ENCODE data around the gene ZDHHC4. TPM values are rescaled to one million over a fixed set of nuclear protein-coding genes. Genes with fewer than 3 reads are reported as not detected.

Gene ZDHHC4
- total and polyA plus RNA-seq, 2 of the 13 experiments (the other 11 are each of a cell fraction or from before 2014, with no cell fraction given), result 83.2 to 188 TPM

DNA sequence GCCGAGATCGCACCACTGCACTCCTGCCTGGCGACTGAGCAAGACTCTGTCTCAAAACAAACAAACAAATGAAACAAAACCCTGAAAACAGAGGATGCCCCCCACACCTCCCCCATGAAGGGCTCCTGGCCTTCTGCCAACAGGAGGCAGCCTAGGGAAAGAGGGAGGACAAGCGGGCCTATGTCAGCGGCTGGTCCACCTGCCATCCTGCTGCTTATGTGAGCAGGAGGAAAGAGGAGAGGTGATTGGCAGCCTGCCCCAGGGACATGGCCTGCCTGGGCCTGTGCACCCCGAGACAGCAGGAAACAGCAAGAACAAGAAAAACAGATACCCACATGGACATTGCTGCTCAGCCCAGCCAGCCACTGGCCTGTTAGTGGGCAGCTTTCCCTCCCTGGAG, 50.8 kb downstream of the ZDHHC4 start:
- H3K4me2 ChIP-seq (ENCODE audit: low read depth, low read length), result no peak overlapping the region
- H3K9ac ChIP-seq (ENCODE audit: insufficient read depth, low read depth, low read length), result no peak overlapping the region
- BruUV-seq (replicated peaks), result no TSS peak
- peaks cover 0 to 6% of the 10 kb centered on the region in 2 experiments; a peak in 2 of 5 replicates for H3K27me3 ChIP-seq (ENCODE audit: control insufficient read depth in 1 of 2, insufficient read depth in 2 of 2, low read length in 2 of 2)
- H3K4me1 ChIP-seq (ENCODE audit: insufficient read depth, low read length), result peaks cover 24% of the 10 kb centered on the region
- ChIA-PET POLR2A (interaction anchor here (2.7 kb wide), 1 partner anchor 8 kb away, joined by 6 read pairs; the partner anchor contains the start of gene ZNF316), CTCF (ENCODE audit: low intra/inter-chr PET ratio, low total read pairs) (no interaction called here)
- DNase-seq (ENCODE audit: low spot score), result no peak
- intact Hi-C loops (cut with micrococcal nuclease; ENCODE audit: unreplicated experiment) (no loop called here), in situ Hi-C loops (cut with HindIII; ENCODE audit: extremely low pct_ligation_motif_present, low pct_unique_long_range_greater_than_20kb) (no loop called here)
- H3K79me2 ChIP-seq (ENCODE audit: insufficient read depth, low read length), result no peaks in the 10 kb centered on the region
- peaks cover 0 to 3% of the 10 kb centered on the region in 2 experiments; a peak in 1 of 5 replicates for H3K36me3 ChIP-seq (replicated peaks in 1 of 2; ENCODE audit: control insufficient read depth in 1 of 2, insufficient read depth in 2 of 2, low read length in 2 of 2)
- H4K20me1 ChIP-seq (ENCODE audit: insufficient read depth, low read length), result no peaks in the 10 kb centered on the region
- H3K4me3 ChIP-seq (replicated peaks in 1 of 3; ENCODE audit: insufficient read depth in 1 of 3, low read depth in 2 of 3, low read length in 3 of 3), result no peak overlapping the region
- no peaks in the 10 kb centered on the region for H3K9me3 ChIP-seq (ENCODE audit: low read length)
- TF ChIP-seq, protein P1, sequence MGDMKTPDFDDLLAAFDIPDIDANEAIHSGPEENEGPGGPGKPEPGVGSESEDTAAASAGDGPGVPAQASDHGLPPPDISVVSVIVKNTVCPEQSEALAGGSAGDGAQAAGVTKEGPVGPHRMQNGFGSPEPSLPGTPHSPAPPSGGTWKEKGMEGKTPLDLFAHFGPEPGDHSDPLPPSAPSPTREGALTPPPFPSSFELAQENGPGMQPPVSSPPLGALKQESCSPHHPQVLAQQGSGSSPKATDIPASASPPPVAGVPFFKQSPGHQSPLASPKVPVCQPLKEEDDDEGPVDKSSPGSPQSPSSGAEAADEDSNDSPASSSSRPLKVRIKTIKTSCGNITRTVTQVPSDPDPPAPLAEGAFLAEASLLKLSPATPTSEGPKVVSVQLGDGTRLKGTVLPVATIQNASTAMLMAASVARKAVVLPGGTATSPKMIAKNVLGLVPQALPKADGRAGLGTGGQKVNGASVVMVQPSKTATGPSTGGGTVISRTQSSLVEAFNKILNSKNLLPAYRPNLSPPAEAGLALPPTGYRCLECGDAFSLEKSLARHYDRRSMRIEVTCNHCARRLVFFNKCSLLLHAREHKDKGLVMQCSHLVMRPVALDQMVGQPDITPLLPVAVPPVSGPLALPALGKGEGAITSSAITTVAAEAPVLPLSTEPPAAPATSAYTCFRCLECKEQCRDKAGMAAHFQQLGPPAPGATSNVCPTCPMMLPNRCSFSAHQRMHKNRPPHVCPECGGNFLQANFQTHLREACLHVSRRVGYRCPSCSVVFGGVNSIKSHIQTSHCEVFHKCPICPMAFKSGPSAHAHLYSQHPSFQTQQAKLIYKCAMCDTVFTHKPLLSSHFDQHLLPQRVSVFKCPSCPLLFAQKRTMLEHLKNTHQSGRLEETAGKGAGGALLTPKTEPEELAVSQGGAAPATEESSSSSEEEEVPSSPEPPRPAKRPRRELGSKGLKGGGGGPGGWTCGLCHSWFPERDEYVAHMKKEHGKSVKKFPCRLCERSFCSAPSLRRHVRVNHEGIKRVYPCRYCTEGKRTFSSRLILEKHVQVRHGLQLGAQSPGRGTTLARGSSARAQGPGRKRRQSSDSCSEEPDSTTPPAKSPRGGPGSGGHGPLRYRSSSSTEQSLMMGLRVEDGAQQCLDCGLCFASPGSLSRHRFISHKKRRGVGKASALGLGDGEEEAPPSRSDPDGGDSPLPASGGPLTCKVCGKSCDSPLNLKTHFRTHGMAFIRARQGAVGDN (CRISPR knock-in tag; IDR thresholded peaks at IDR 0.05), result peak; percentile 14; the same call in 1 of the 2 replicates
- TF ChIP-seq SRSF4 (IDR thresholded peaks at IDR 0.05; ENCODE audit: low read depth, low read length, poor library complexity, severe bottlenecking), result no peak
- no peak for FAIRE-seq
- no peak overlapping the region for H2AFZ ChIP-seq (ENCODE audit: low read length)
- WGBS (ENCODE audit: low lambda C conversion rate), result 31% methylated on average over 6 of the region's 6 CpGs
- no peak overlapping the region for H3K27ac ChIP-seq (ENCODE audit: extremely low read length, insufficient read depth, low read length)
- 0 out of 3 replicates have a peak, but pooled peaks have one; percentile 10 for ATAC-seq
